Endothelial cell of umbilical vein (primary cell): ENCODE results near the gene ZFAND6. TPM values are rescaled to one million over a fixed set of nuclear protein-coding genes. Genes with fewer than 3 reads are reported as not detected.

Experiments used
- BruUV-seq: library from RNA; stranded (reverse); fragments of 400-500 nt; replicated peaks from 2 replicates; lab custom pipeline; 2021; lab: Mats Ljungman, UMichigan
- CTCF ChIA-PET: fragments of 300-600, 350-600 bp; sonication (Branson Sonifier 250); formaldehyde crosslinking; loops from one replicate; lab custom pipeline; 2021; ENCODE audit warnings: antibody characterized with exemption, inconsistent platforms; lab: Charles Lee
- POLR2A ChIA-PET: fragments of 300-600, 350-600 bp; sonication (Branson Sonifier 250); formaldehyde crosslinking; loops from one replicate; lab custom pipeline; 2021; ENCODE audit warnings: antibody characterized with exemption, inconsistent platforms; lab: Charles Lee
- DNase-seq: peaks from one replicate; pipeline ENCODE4 v3.0.0-alpha.2; 2011; ENCODE audit warnings: low read depth, low spot score
- FAIRE-seq: peaks from 2 replicates; lab custom pipeline; 2011; peaks lifted over from hg19 to GRCh38; lab: Jason Lieb, UNC
- H2AFZ ChIP-seq: 2 replicates; pipeline ENCODE4 v1.6.0; 2012; ENCODE audit warnings: low read depth, low read length, control low read depth, inconsistent platforms
- H3K27ac ChIP-seq: 2 replicates; pipeline ENCODE4 v1.5.1; 2011; ENCODE audit warnings: low read depth, mild to moderate bottlenecking, control low read depth, low read length, moderate library complexity; ENCODE audit not compliant: insufficient read depth
- H3K27me3 ChIP-seq, 2 experiments: 2 replicates each; pipeline versions ENCODE4 v1.6.0 to v1.6.1; 2011; ENCODE audit warnings: low read length in 2 of 2, mixed read lengths in 1 of 2; ENCODE audit not compliant: control insufficient read depth in 2 of 2, insufficient read depth in 2 of 2
- H3K36me3 ChIP-seq, 2 experiments: 2 replicates in 1 of 2; 3 replicates in 1 of 2; pipeline ENCODE4 v1.5.1; 2011; ENCODE audit warnings: low read length in 2 of 2, mild to moderate bottlenecking in 1 of 2, moderate library complexity in 1 of 2; ENCODE audit not compliant: control insufficient read depth in 2 of 2, insufficient read depth in 2 of 2; ENCODE audit errors: extremely low read depth in 1 of 2
- H3K4me1 ChIP-seq: 3 replicates; pipeline ENCODE4 v1.5.1; 2011; ENCODE audit warnings: mild to moderate bottlenecking, low read length; ENCODE audit not compliant: control insufficient read depth, insufficient read depth; ENCODE audit errors: extremely low read depth
- H3K4me2 ChIP-seq: 2 replicates; pipeline ENCODE4 v1.6.1; 2011; ENCODE audit warnings: low read length, control low read depth, mixed read lengths; ENCODE audit not compliant: insufficient read depth
- H3K4me3 ChIP-seq, 3 experiments: fragments of 200-600 bp in 1 of 3; sonication (generic), shearing (Covaris generic) in 1 of 3; replicated peaks in 1 of 3; 2 replicates each; pipeline ENCODE4 v1.5.1; 2011 to 2016; ENCODE audit warnings: control low read depth in 3 of 3, low read length in 3 of 3, mild to moderate bottlenecking in 2 of 3, inconsistent platforms in 1 of 3, low read depth in 1 of 3, moderate library complexity in 1 of 3; ENCODE audit not compliant: insufficient read depth in 1 of 3
- H3K79me2 ChIP-seq: 2 replicates; pipeline ENCODE4 v1.6.0; 2012; ENCODE audit warnings: low read length, inconsistent platforms; ENCODE audit not compliant: control insufficient read depth, insufficient read depth
- H3K9ac ChIP-seq: replicated peaks from 2 replicates; pipeline ENCODE3; 2011; ENCODE audit warnings: low read length, control low read depth; ENCODE audit not compliant: insufficient read depth; ENCODE audit errors: extremely low read depth
- H3K9me1 ChIP-seq: replicated peaks from 3 replicates; pipeline ENCODE4 v1.6.0; 2011; ENCODE audit warnings: mild to moderate bottlenecking, low read length; ENCODE audit not compliant: control insufficient read depth, insufficient read depth; ENCODE audit errors: extremely low read depth
- H3K9me3 ChIP-seq: replicated peaks from 2 replicates; pipeline ENCODE4 v1.5.1; 2012; ENCODE audit warnings: low read length, inconsistent platforms; ENCODE audit not compliant: control insufficient read depth, insufficient read depth
- H4K20me1 ChIP-seq: replicated peaks from 2 replicates; pipeline ENCODE3; 2011; ENCODE audit warnings: mild to moderate bottlenecking, low read length; ENCODE audit not compliant: control insufficient read depth, insufficient read depth; ENCODE audit errors: extremely low read depth
- EZH2 ChIP-seq: IDR thresholded peaks from 2 replicates; pipeline ENCODE4 v1.6.1; 2012; ENCODE audit warnings: borderline replicate concordance, low read depth, mild to moderate bottlenecking, moderate library complexity, low read length, inconsistent platforms; ENCODE audit not compliant: severe bottlenecking
- FOS ChIP-seq: IDR thresholded peaks from 2 replicates; pipeline ENCODE4 v1.6.1; 2011; ENCODE audit warnings: mild to moderate bottlenecking, low read length, moderate library complexity, borderline replicate concordance; ENCODE audit not compliant: insufficient read depth
- GATA2 ChIP-seq: IDR thresholded peaks from 2 replicates; pipeline ENCODE4 v1.7.0; 2011; ENCODE audit warnings: low read depth, mild to moderate bottlenecking, moderate library complexity, mixed read lengths, low read length; ENCODE audit not compliant: insufficient read length, insufficient read depth
- JUN ChIP-seq: IDR thresholded peaks from 2 replicates; pipeline ENCODE4 v1.6.1; 2011; ENCODE audit warnings: borderline replicate concordance, low read depth; ENCODE audit not compliant: insufficient read length, insufficient read depth
- MYC ChIP-seq: IDR thresholded peaks from one replicate; pipeline ENCODE4 v1.6.1; 2011; ENCODE audit warnings: mild to moderate bottlenecking, low read depth, low read length
- POLR2A ChIP-seq: IDR thresholded peaks from 2 replicates; pipeline ENCODE4 v1.6.1; 2012; ENCODE audit warnings: low read depth, mild to moderate bottlenecking, control low read depth, low read length
- POLR2AphosphoS5 ChIP-seq: IDR thresholded peaks from 2 replicates; pipeline ENCODE4 v1.6.1; 2012; ENCODE audit warnings: low read depth, mild to moderate bottlenecking, control low read depth, low read length, moderate library complexity; ENCODE audit not compliant: insufficient read depth
- dilution Hi-C: fragments of 300-500 bp; cut with MboI; formaldehyde crosslinking; loops from one replicate; pipeline ENCODE4 v1.15.0; 2019; ENCODE audit warnings: low sequenced_read_pairs; ENCODE audit not compliant: extremely low pct_ligation_motif_present
- intact Hi-C: fragments of 100-400 bp; cut with micrococcal nuclease; formaldehyde crosslinking; loops from one replicate; pipeline ENCODE4 v1.10.0; 2022
- polyA plus RNA-seq, 4 experiments: library from polyadenylated mRNA; depleted of rRNA in 3 of 4; stranded (reverse) in 3 of 4; unstranded in 1 of 4; fragments of >200 nt; gene quantifications; 2 replicates each; pipeline versions ENCODE4 v1.2.1 to v1.2.3, GENCODE V29; 2011 to 2012; ENCODE audit warnings: missing spikeins in 1 of 4
- total RNA-seq: library from RNA; stranded (reverse); gene quantifications from 2 replicates; pipeline ENCODE4 v1.2.3, GENCODE V29; 2021
- TF ChIP-seq, protein P1 (sequence below), 2 donors: IDR thresholded peaks; 1 replicate in 1 of 2; 2 replicates in 1 of 2; pipeline ENCODE4 v1.5.1; 2011; ENCODE audit warnings: low read length in 2 of 2, mild to moderate bottlenecking in 2 of 2, moderate library complexity in 2 of 2, control low read depth in 1 of 2, inconsistent platforms in 1 of 2, low read depth in 1 of 2; ENCODE audit not compliant: insufficient read depth in 1 of 2; ENCODE audit errors: extremely low read depth in 1 of 2
- TF ChIP-seq, protein P2 (sequence below): IDR thresholded peaks from 2 replicates; pipeline ENCODE4 v1.6.1; 2011; ENCODE audit not compliant: insufficient read depth, insufficient read length

ZFAND6 gene
- total and polyA plus RNA-seq, 2 donors (not counting 3 experiments of a cell fraction or from before 2014, with no cell fraction given), result 50.3 to 97.9 TPM

DNA sequence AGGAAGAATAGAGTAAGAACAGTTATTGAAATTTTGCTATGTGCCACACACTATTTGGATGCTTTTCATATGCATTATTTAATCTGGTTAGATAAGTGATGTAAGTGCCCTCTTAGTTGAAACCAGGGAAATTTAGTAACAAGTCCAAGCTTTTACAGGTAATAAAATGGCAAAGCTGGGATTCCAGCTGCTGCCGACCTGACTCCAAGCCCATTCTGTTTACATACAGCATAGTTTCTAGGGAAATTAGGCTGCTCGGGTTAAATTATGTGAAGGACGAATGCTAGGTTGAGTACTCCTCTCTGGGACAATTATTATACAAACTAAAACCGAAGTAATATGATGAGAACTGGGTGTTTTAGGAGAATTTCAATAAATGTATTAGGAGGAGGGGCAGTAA is 54.6 kb downstream of the ZFAND6 start:
- no peaks in the 10 kb centered on the region for H3K9me3 ChIP-seq
- H4K20me1 ChIP-seq, result peaks cover 7% of the 10 kb centered on the region
- no TSS peak for BruUV-seq
- H3K36me3 ChIP-seq, result no peaks in the 10 kb centered on the region
- no peak overlapping the region for H3K4me3 ChIP-seq
- ChIA-PET CTCF (interaction anchor here (0.9 kb wide), 1 partner anchor 38 kb away, joined by 3 read pairs; no protein-coding TSS in a partner anchor), POLR2A (no interaction called here)
- no peaks in the 10 kb centered on the region for H3K4me1 ChIP-seq
- H2AFZ ChIP-seq, result no peak overlapping the region
- intact Hi-C loops (loop anchor here (2.0 kb wide), 1 partner anchor 13 kb away; no protein-coding TSS in a partner anchor), dilution Hi-C loops (no loop called here)
- no peaks in the 10 kb centered on the region for H3K9me1 ChIP-seq
- no peak for FAIRE-seq
- no peak overlapping the region for H3K4me2 ChIP-seq
- DNase-seq, result no peak
- no peaks in the 10 kb centered on the region for H3K27me3 ChIP-seq
- H3K9ac ChIP-seq, result no peak overlapping the region
- H3K27ac ChIP-seq, result no peak overlapping the region
- TF ChIP-seq MYC (no peak), POLR2AphosphoS5 (no peak), GATA2 (no peak), JUN (no peak), POLR2A (no peak), EZH2 (no peak), FOS (no peak)
- TF ChIP-seq, protein P1, sequence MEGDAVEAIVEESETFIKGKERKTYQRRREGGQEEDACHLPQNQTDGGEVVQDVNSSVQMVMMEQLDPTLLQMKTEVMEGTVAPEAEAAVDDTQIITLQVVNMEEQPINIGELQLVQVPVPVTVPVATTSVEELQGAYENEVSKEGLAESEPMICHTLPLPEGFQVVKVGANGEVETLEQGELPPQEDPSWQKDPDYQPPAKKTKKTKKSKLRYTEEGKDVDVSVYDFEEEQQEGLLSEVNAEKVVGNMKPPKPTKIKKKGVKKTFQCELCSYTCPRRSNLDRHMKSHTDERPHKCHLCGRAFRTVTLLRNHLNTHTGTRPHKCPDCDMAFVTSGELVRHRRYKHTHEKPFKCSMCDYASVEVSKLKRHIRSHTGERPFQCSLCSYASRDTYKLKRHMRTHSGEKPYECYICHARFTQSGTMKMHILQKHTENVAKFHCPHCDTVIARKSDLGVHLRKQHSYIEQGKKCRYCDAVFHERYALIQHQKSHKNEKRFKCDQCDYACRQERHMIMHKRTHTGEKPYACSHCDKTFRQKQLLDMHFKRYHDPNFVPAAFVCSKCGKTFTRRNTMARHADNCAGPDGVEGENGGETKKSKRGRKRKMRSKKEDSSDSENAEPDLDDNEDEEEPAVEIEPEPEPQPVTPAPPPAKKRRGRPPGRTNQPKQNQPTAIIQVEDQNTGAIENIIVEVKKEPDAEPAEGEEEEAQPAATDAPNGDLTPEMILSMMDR (IDR thresholded peaks at IDR 0.05; ENCODE audit: extremely low read depth in 1 of 2, insufficient read depth in 1 of 2, low read depth in 1 of 2, low read length in 2 of 2), result no peak
- TF ChIP-seq, protein P2, sequence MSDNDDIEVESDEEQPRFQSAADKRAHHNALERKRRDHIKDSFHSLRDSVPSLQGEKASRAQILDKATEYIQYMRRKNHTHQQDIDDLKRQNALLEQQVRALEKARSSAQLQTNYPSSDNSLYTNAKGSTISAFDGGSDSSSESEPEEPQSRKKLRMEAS, result no peak
- H3K79me2 ChIP-seq, result peaks cover 41% of the 10 kb centered on the region
